ENCODE results near the gene DENND1A.

Gene DENND1A

DNA sequence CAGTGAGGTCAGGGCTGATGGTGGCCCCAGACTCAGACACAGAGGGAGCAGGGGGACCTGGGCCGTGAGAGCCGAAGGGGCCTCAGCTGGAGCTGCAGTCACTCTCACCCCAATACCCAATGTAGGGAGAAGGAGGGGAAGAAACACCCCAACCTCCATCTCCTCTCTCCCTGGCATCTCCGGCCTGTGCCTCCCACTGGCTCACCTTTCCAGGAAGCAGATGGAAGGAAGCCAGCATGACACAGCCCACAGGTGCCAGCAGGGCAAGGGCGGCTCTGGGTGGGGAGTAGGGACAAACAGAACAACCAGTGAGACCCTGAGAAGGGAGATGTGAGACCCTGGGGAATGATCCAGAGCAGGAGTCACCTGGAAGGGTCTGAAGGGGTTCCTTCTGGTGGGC, 576.9 kb downstream of the DENND1A start:
- DNase-seq (ENCODE audit: low read depth), result no peak

DNA sequence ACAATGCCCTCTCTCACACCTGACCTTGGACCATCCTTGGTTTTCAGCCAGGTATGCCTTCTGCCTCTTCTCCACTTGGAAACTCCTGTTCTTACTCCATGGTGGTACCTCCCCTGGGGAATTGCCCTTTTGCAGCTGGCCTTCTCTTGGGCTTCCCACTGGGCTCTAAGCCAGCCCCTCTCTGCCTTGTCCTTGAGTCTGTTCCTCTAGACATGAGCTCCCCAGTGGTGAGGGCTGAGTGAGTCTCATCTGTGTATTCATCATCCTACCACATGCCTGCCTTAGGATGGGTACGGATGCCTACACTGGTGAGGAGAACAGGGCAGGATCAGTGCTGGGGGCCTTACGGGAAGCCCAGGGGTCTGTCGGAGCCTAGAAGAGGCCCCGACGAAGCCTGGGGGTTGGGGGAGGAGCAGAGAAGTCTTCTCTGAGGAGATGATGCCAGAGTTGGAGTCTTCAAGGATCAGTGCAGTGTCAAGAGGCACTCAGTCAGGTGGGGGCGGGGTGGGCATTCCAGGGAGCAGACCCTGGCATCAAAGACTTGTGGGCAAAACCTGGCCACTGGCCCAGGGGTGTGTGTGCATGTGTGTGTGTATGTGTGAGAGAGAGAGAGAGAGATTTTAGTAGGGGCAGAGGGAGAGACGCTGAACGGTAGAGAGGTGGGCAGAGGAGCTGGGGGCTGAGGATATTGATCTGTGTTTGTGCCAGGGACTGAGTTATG, 579.2 kb downstream of the DENND1A start:
- no peak for DNase-seq (ENCODE audit: low read depth)

DNA sequence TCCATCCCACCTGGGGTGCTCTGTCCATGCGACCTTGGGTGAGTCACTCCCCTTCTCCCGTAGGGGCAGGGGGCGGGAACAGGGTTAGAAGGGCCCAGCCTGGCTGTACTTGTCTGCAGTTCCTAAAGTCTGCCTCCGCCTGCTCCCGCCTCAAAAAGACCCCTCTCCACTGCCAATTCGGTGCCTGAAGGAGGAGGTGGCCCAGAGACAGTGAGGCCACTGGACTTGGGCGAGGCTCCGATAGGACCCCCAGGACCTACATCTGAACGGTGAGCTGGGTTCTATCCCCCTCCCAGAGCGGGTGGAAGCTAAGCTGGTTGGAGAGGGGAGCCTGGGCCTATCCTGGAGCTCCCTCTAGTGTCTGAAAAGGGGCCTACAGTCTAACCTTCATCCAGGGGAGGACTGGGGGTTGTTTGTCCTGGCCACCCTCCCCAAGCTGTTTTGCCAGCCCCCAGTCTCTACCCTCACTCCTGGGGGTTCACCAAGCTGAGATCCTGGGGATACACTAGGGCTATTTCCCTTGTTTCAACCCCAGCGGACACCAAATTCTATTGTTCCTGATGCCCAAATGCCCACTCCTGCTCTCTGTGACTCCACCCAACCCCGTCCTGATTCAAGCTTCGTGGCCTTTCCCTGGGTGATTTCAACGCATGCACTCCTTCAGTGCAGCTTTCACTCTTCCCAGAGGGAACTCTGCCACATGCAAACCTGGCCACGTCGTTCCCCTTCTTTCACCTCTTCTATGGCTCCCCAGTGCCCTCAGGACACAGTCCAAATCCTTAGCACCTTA, 580.0 kb downstream of the DENND1A start:
- DNase-seq (ENCODE audit: low read depth), result no peak

DNA sequence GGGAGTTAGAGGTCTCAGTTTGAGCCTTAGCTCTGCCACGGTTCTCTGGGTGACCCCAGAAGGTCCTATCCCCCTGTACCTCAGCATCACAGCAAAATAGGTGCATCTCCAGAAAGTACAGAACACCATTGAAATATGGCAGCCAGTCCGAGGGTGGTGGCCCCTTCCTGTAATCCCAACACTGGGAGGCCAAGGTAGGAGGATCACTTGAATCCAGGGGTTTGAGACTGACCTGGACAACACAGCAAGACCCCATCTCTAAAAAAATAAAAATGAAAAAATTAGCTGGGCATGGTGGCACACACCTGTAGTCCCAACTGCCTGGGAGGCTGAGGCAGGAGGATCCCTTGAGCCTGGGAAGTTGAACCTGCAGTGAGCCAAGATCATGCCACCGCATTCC, 580.9 kb downstream of the DENND1A start:
- DNase-seq (ENCODE audit: low read depth), result no peak

DNA sequence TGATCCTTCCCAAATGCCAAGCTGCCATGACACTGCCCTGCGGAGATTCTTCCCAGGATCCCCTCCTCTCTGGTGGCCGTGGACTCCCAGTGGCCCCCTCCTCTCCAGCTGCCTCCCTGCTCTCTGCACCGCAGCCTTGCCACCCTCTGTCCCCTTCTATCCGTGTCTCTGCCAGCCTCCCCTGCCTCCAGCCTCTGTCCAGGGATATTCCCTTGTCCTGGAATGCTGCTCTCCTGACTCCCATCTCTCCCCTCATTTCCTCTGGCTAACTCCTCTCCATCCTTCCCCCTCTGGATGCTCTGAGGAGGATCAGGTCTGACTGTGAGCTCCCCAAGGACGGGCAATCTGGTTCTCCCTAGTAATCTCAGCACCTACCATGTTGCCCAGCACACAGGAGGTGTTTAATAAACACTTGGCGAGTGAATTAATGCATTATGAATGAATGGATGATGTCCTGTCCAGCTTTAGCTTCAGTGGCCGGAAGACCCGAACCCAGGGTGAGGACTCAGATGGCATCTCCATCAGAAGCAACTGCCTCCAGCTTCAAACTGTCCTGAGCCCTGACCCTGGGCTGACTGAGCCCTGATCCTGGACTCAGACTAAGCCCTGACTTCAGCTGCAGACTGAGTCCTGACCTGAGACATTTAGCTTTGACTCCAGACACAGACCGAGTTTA, 581.5 kb downstream of the DENND1A start:
- DNase-seq (ENCODE audit: low read depth), result no peak

DNA sequence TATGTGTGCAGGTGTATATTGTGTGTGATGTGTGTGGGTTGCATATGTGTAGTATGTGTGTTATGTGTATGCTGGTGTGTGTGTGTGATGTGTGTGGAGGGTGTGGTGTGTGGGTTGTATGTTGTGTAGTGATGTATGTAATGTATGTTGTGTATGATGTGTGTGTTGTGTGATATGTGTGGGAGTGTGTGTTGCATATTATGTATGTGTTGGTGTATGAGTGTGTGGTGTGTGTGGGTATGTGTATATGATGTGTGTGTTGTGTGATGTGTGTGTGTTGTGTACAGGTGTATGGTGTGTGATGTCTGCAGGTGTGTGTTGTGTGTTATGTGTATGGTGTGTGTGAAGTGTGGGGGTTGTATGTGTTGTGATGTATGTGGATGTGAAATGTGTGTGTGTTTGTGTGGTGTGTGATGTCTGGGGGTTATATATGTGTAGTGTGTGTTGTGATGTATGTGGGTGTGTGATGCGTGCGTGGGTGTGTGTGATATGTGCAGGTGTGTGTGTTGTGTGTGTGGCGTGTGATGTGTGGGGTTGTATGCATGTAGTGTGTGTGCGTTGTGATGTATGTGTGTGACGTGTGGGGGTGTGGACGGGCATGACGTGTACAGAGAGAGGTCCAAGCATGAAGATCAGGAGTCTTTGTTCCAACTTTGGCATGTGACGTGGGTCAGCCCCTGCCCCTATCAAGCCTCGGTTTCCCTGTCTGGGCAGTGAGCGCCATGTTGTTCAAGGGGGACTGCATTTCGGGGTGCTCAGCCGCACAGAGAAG, 582.5 kb downstream of the DENND1A start:
- no peak for DNase-seq (ENCODE audit: low read depth)

DNA sequence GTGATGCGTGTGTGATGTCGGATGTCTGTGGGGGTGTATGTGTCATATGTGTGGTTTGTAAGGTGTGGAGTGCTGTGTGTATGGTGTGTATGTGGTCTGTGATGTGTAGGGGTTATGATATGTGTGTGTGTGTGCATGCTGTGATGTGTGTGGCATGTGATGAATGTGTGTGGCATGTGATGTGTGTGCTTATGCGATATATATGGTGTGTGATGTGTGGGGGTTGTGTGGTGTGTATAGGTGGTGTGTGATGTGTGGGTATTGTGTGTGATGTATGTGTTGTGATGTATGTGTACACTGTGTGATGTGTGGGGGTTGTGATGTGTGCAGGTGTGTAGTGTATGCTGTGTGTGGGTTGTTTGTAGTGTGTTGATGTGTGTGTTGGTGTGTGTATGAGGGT, 583.1 kb downstream of the DENND1A start:
- DNase-seq (ENCODE audit: low read depth), result no peak

DNA sequence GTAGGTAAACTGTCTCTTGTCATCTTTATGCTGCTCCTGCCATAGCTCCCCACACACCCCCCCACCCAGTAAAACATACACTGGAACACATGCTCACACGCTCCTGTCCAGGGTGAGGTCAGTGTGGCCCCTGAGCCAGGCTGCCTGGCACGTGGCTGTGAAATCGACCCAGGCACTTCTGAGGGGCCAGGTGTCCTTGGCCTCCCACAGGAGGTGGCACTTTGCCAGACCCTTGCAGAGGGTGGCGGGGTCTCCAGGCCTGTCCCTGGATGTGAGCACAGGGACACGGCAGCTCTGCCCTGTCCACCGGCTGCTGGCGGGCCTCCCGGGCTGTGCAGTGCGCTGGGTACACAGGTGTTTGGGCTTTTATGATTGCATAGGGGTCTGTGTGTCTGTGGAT, 583.9 kb downstream of the DENND1A start:
- no peak for DNase-seq (ENCODE audit: low read depth)

DNA sequence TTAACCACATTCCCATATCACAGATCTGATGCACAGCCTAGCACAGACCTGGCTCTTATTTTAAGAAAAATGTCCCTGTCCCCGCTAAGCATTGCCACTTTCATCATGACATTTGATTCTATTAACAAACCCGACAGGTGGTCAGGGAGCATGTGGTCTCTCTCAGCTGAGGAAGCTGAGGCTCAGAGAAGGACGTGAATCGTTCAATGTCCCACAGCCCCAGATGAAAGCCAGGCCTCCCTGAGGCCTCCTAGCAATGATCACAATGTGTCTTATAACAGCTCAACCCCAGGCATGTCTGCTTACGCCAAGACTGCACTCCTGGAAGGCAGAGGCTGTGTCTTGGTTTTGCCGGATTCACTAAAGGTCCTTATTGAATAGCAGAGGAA, 584.4 kb downstream of the DENND1A start:
- no peak for DNase-seq (ENCODE audit: low read depth)

DNA sequence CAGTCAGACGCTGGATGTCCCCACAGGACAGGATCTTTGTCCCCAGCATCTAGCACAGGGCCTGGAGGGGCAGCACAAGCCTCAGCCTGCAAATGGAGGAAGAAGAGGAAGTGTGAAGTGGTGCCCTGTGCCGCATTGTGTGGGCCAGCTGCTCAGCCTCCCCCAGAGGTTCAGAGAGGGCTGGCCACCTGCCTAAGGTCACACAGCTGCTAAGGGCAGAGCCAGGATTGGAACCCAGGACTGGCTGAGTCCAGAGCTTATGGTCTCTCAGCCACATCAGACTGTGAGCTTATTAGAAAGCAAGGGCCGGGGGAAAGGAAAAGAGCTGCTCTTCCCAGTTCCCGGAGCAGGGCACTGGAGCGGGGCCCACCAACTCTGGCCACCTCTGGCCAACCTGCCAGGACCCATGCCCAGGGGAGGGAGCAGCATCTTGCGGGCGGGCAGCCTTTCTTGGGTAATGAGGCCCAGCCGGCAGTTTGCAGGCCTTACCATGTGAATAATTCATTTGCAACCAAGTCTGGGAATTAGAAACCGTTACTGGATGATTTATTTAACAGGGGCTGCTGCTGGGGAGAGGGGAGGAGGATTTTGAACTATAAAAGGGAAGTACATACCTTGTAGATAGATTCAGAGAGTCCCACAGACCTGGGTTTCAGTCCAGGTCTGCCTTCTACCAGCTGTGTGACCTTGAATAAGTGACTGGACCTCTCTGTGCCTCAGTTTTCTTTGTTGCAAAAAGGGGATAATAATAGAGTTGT, 585.6 kb downstream of the DENND1A start:
- no peak for DNase-seq (ENCODE audit: low read depth)

DNA sequence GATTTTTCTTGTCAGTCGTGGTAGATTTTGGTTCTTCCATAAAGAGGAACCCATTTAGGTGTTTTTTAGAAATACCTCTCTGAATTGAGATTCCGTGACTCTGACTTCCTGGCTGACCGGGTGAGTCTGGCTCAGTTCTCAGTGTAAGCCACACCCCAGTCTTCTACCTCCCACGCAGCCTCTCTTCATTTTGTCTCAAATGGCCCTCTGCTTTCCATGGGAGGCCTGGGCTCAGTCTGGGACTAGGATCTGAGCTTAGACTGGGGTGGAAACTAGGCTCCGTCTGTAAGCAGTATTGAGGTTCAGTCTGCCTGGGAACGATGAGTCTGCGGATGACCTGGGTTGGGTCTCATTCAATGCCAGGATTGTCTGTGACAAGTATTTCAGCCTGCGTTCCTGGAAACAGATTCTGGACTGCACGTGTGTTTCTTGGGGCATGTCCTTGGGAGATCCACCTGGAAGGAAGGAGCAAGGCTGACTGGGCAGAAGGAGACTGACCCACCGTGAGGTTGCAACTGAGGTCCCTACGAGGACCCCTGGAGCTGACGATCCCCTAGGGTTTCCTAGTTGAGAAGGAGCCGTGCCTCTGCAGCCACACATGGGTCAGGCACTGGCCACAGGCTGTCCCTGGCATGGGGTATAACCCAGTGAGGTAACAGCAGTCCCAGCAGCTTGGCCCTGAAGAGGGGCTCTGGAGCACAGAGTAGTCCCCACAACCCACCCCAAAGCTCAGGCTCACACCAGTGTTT, 586.3 kb downstream of the DENND1A start:
- DNase-seq (ENCODE audit: low read depth), result no peak

DNA sequence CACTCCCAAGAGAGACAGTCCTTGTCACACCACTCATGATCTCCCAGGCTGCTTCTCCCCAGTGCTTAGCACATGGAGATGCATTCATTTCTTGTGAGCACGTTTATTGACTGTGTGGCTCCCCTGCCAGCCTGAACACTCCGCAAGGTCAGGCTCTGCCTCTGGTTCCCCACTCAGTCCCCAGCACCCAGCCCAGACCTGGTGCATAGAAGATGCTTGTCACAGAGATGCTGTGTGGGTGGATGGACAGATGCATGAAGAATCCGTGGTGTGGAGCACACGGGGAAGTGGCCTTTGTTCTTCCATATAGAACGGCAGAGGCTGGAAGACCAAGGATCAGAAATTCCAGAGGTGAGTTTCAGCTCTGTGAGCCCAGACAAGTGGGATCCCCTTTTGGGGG, 587.7 kb downstream of the DENND1A start:
- no peak for DNase-seq (ENCODE audit: low read depth)

DNA sequence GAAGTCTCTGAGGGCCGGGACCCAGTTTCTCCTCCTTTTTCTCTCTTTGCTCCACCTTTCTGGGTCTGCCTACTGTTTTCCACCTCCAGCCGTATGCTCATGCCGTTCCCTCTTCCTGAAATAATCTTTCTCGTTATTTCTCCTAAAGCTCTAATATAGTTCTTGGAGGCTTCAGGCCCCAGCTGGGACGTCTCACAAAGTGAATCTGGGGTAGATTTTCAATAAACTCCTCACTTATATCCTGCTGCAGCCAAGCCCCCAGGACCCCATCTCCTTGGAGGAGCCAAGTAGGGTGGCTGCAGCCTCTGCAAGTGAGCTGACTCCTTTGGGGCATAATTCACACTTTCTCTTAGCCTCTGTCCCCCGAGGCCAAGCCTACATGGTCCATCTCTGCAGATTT, 588.1 kb downstream of the DENND1A start:
- no peak for DNase-seq (ENCODE audit: low read depth)

DNA sequence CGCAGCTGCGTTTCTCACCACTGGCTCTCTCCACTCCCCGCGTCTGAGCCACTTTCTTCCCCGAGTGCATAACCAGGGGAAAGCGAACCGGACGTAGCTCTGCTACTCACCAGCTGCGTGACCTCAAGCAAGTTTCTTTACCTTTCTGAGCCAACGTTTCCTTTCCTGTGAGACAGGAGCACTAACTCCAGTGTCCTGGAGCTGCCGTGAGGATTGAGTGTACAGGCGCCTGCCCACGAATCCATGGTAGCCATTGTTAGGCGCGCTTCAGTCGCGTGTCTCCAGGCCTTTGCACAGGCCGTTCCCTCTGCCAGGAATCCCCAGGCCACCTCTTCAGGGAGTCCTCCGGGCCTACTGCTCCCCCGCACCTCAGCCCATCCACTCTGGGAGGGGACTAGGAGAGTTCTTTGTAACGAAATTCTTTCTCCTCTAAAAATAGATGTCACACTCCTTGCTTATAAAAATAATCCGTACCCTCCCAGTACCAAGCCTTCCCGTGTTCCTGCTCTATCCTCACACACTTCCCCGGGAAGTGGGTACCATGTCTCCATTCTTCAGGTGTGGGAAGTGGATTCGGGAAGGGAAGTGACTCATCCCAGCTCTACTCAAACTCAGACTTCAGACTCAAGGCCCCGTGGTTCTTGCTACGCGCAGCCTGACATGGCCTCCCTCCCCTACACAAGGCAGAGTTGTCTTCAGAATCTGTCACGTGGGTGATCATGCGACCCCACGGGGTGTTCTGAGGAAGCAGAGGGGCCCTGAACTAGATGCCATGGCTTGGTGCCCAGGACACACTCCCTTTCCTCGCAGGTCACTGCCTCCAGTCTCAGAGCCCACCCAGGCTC, 590.0 kb downstream of the DENND1A start:
- no peak for DNase-seq (ENCODE audit: low read depth)

DNA sequence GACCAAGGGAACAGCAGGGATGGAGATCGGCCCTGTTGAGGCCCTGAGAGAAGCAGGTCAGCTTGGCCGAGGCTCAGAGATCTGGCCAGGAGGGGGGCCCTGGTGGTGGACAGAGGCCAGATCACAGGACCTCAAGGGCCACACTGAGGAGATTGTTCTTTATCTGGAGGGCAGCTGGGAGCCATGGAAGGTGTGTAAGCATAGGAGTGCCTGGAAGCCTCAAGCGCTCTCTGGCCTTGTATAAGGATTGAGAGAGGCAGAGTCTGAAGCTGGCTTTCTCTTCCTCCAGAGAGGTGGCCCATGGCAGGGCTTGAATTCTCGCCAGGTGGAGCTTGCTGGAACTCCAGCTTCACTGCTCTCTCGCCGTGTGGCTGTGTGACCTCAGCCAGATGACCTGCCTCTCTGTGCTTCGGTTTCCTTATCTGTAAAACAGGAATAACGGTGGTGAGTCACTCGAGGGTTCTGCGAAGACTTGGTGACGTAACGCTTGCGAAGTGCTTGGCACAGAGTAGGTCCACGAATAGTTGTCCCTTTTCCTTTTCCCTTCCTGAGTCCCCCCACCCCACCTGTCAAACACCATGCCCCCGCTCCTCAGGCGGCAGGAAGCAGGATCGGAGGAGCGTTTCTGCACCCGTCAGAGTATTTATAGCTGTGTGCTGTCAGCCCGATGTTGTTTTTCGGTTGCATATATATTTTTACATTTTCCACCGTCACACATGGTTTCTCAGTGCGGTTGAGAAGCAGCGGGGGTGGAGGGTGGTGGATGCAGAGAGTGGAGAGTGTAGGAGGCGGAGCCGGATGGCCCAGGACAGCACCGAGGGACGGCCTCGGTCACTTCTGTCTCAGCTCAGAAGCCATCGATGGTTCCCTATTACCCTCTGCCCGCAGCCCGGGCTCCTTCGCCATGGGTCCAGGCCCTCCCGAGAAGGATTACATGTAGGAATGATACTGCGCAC, 590.9 kb downstream of the DENND1A start:
- no peak for DNase-seq (ENCODE audit: low read depth)

DNA sequence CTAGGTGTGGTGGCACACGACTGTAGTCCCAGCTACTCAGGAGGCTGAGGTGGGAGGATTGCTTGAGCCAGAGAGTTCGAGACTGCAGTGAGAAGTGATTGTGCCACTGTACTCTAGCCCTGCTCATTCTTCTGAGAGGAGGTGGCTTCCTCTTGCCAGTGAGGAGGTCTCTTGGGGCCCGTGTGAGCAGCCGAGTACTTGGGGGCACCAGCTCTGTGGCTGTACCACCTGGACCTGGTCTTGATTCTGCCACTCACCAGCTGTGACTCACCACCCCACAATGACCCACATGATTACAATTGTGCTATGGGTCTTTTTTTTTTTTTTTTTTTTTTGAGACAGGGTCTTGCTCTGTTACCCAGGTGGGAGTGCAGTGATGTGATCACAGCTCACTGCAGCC, 592.0 kb downstream of the DENND1A start:
- DNase-seq (ENCODE audit: low read depth), result no peak

DNA sequence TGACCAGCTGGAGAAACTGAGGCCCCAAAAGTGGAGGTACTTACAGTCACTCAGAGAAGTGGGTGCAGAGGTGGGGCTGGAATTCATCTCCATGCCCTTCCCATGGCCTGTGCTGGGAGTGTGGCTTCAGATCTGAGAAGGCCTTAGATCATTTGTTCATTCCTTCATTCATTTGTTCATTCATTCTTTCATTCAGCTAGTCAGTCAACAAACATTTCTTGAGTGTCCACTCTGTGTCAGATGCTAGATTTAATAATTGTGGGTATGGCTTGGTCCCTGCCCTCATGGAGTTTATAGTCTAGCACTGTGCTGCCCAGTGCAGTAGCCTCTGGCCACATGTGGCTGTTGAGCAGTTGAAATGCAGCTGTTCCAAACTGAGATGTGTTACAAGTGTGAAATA, 593.0 kb downstream of the DENND1A start:
- no peak for DNase-seq (ENCODE audit: low read depth)

DNA sequence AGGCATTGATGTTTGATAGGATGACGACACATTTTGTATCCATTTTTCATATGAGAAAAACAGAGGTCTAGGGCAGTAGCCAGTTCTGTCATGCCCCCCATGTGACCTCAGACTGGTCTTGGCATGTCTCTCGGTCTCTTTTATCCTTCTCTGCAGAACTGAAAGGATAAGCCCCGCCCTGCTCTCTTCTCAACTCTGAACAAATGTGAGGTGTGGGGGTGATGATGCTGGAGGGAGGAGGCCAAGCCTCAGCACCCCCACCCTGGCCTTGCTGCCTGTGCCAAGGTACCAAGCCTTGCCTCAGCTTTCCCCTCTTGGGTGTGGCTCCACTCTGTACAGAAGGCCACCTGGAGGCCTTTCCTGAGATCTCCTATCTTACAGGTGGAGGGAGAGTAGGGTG, 593.5 kb downstream of the DENND1A start:
- no peak for DNase-seq (ENCODE audit: low read depth)

DNA sequence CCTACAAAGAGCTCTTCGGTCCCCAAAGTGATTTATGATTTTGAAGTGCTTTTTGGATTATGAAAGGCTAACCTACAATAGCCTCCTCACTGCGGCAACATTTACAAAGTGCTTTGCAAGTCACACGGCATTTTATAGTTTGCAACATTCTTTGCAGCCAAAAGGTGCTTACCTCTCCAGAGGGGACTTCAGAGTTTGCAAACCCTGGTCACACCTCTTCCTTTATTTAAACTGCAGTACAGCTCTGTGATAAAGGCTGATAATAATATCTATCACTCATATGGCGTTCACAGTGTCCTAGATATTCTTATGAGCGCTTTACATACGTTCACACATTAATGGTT, 594.0 kb downstream of the DENND1A start:
- no peak for DNase-seq (ENCODE audit: low read depth)

Measured in GM04503 (cell line).